Kidney (tissue), 14 donors: ENCODE results near the gene RBMS1. TPM values are rescaled to one million over a fixed set of nuclear protein-coding genes. Genes with fewer than 3 reads are reported as not detected.

Experiments used
- DNase-seq, 5 donors: peaks; one replicate each; pipeline ENCODE4 v3.0.0-alpha.2; 2013 to 2020
- FAIRE-seq: peaks from 2 replicates; lab custom pipeline; 2012; peaks lifted over from hg19 to GRCh38; lab: Jason Lieb, UNC
- H3K27ac ChIP-seq, 2 donors: one replicate each; pipeline ENCODE4 v1.7.0; 2013; ENCODE audit warnings: low read depth in 2 of 2, low read length in 2 of 2, inconsistent platforms in 1 of 2
- H3K27me3 ChIP-seq: one replicate; pipeline ENCODE4 v1.7.1; 2013; ENCODE audit warnings: low read length, inconsistent platforms; ENCODE audit not compliant: control insufficient read depth, insufficient read depth
- H3K36me3 ChIP-seq, 3 donors: one replicate each; pipeline versions ENCODE4 v1.7.0 to v1.7.1; 2013; ENCODE audit warnings: low read length in 3 of 3, control low read depth in 1 of 3, inconsistent platforms in 1 of 3; ENCODE audit not compliant: insufficient read depth in 3 of 3, control insufficient read depth in 2 of 3
- H3K4me1 ChIP-seq, 3 donors: one replicate each; pipeline versions ENCODE4 v1.7.0 to v1.7.1; 2013; ENCODE audit warnings: low read length in 3 of 3, inconsistent platforms in 1 of 3, low read depth in 1 of 3; ENCODE audit not compliant: control insufficient read depth in 2 of 3, insufficient read depth in 2 of 3
- H3K4me3 ChIP-seq, 3 donors: one replicate each; pipeline versions ENCODE4 v1.7.0 to v1.8.1; 2013; ENCODE audit warnings: low read length in 3 of 3, control low read depth in 1 of 3, inconsistent platforms in 1 of 3
- H3K9ac ChIP-seq, 3 donors: one replicate each; pipeline versions ENCODE4 v1.7.0 to v1.7.1; 2013; ENCODE audit warnings: low read length in 3 of 3, control low read depth in 1 of 3, inconsistent platforms in 1 of 3
- H3K9me3 ChIP-seq, 3 donors: one replicate each; pipeline versions ENCODE4 v1.7.0 to v1.7.1; 2013; ENCODE audit warnings: low read length in 3 of 3, control low read depth in 1 of 3, inconsistent platforms in 1 of 3; ENCODE audit not compliant: control insufficient read depth in 2 of 3, insufficient read depth in 1 of 3
- intact Hi-C: fragments of 100-400 bp; cut with DNase I; formaldehyde crosslinking; loops from one replicate; pipeline ENCODE4 v1.11.1; 2022
- polyA plus RNA-seq: library from polyadenylated mRNA; stranded (reverse); fragments of 350-450 nt; fragmentation: Illumina TruSeq; extraction: RNeasy Lipid Tissue Mini Kit (QIAGEN cat#74804); gene quantifications from one replicate; pipeline ENCODE4 v1.2.3, GENCODE V29; 2014; ENCODE audit warnings: low read depth, low replicate concordance; ENCODE audit not compliant: insufficient read depth
- total RNA-seq: library from RNA; stranded (reverse); fragmentation: NEBNext Ultra II Directional; extraction: Animal tissue kit (Norgen Biotek cat#: 25700); gene quantifications from one replicate; pipeline ENCODE4 v1.2.1, GENCODE V29; 2021
- TF ChIP-seq, protein P1 (sequence below): IDR thresholded peaks from 3 replicates; pipeline ENCODE4 v1.5.1; 2012; ENCODE audit warnings: mild to moderate bottlenecking, moderate library complexity, borderline replicate concordance; ENCODE audit not compliant: insufficient read depth; ENCODE audit errors: extremely low read depth
- donor health status: control.
- donor health status: control.
- donor health status: control.
- donor health status: control.
- donor health status: control.
- donor health status: DM: yes; HTN: yes; CAD: no.
- donor health status: Normal renal cell carcinoma (clear cell type).

Gene RBMS1
- total and polyA plus RNA-seq, 2 donors from 2014 or later: 25.6 to 94.8 TPM

DNA sequence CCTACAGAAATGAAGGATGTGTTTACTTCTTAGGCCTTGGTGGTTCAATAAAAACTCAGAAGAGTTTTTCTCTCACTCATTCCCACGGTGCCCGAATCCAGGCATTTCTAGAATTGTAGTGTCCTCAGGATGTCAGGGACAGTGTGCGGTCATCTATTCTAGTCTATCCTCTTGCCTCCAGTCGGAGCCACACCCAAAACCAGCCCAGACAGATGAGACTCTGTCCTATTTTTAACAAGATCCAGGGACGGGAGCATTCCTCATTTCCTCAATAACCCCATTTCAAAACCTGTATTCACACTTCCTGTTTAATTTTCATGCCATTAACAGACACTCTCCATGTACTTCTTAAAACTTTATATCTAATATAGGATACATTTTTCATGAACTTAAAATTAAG, 11.6 kb upstream of the RBMS1 start:
- H3K27ac ChIP-seq: no peak overlapping the region
- no peaks in the 10 kb centered on the region for H3K9me3 ChIP-seq
- H3K9ac ChIP-seq: no peak overlapping the region
- H3K36me3 ChIP-seq: no peaks in the 10 kb centered on the region
- H3K4me3 ChIP-seq: no peak overlapping the region
- intact Hi-C loops: no loop called here
- H3K4me1 ChIP-seq: no peaks in the 10 kb centered on the region
- TF ChIP-seq, protein P1, sequence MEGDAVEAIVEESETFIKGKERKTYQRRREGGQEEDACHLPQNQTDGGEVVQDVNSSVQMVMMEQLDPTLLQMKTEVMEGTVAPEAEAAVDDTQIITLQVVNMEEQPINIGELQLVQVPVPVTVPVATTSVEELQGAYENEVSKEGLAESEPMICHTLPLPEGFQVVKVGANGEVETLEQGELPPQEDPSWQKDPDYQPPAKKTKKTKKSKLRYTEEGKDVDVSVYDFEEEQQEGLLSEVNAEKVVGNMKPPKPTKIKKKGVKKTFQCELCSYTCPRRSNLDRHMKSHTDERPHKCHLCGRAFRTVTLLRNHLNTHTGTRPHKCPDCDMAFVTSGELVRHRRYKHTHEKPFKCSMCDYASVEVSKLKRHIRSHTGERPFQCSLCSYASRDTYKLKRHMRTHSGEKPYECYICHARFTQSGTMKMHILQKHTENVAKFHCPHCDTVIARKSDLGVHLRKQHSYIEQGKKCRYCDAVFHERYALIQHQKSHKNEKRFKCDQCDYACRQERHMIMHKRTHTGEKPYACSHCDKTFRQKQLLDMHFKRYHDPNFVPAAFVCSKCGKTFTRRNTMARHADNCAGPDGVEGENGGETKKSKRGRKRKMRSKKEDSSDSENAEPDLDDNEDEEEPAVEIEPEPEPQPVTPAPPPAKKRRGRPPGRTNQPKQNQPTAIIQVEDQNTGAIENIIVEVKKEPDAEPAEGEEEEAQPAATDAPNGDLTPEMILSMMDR: no peak
- no peak for FAIRE-seq
- DNase-seq: no peak
- no peaks in the 10 kb centered on the region for H3K27me3 ChIP-seq

DNA sequence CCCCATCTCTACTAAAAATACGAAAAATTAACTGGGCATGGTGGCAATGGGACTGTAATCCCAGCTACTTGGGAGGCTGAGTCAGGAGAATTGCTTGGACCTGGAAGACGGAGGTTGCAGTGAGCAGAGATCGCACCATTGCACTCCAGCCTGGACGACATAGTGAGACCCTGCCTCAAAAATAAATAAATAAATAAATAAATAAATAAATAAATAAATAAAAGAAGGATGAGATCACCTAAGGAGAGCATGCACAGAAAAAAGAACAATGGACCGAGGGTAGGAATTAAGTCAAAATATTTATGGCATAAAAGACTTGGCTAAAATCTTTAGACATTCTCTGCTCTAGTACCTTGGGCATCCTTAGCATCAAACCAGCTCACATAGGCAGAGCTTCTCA, 8.9 kb upstream of the RBMS1 start:
- Histone ChIP-seq H3K27me3 (no peaks in the 10 kb centered on the region), H3K4me1 (no peaks in the 10 kb centered on the region), H3K9ac (no peak overlapping the region), H3K36me3 (no peaks in the 10 kb centered on the region), H3K27ac (no peak overlapping the region), H3K4me3 (no peak overlapping the region), H3K9me3 (no peaks in the 10 kb centered on the region)
- intact Hi-C loops: no loop called here
- TF ChIP-seq, protein P1: no peak
- DNase-seq: no peak
- FAIRE-seq: no peak

DNA sequence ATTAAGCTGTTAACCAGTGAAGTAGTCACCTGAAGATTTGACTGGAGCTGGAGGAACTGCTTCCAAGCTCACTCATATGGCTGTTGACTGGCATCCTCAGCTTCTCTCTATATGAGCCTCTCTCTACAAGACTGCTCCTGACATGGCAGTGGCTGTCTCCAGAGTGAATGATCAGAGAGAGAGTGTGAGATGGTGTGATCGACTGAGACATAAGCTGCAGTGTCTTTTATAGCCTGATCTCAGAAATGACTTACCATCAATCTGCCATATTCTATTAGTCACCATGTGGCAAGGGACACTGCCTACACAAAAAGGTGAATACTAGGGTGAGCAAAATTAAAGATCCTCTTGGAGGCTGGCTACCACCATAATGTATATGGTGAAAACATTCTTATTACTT, 7.8 kb upstream of the RBMS1 start:
- intact Hi-C loops: no loop called here
- TF ChIP-seq, protein P1: no peak
- no peaks in the 10 kb centered on the region for H3K9me3 ChIP-seq
- H3K36me3 ChIP-seq: no peaks in the 10 kb centered on the region
- DNase-seq (no peak), FAIRE-seq (no peak)
- H3K27me3 ChIP-seq: no peaks in the 10 kb centered on the region
- H3K4me3 ChIP-seq: no peak overlapping the region
- H3K4me1 ChIP-seq: no peaks in the 10 kb centered on the region
- no peak overlapping the region for H3K9ac ChIP-seq
- H3K27ac ChIP-seq: no peak overlapping the region

DNA sequence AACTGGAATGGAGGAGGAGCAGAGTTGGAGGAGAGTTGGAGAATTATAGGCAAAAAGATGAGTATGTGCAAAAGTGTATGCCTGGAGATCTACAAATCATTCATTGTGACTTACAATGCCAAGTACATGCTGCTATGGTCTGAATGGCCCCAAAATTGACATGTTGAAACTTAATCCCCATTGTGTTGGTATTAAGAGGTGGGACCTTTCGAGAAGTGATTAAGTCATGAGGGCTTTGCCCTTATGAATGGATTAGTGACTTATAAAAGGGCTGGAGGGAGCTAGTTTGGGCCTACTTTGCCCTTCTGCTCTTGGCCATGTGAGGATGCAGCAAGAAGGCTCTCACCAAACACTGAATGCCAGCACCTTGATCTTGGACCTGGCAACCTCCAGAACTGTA, 6.3 kb upstream of the RBMS1 start:
- Histone ChIP-seq H3K9me3 (no peaks in the 10 kb centered on the region), H3K36me3 (no peaks in the 10 kb centered on the region), H3K27ac (no peak overlapping the region), H3K4me3 (no peak overlapping the region), H3K9ac (no peak overlapping the region), H3K4me1 (no peaks in the 10 kb centered on the region), H3K27me3 (no peaks in the 10 kb centered on the region)
- intact Hi-C loops: no loop called here
- TF ChIP-seq, protein P1: no peak
- FAIRE-seq (no peak), DNase-seq (no peak)
